NT2/D1 (cell line): ENCODE results near the gene TEX19.
A peak's percentile ranks its signal among the peaks of the same experiment; 100 is the strongest.

Experiments
- DNase-seq: peaks from one replicate; pipeline ENCODE4 v3.0.0-alpha.2; 2011; ENCODE audit warnings: low read depth, low spot score
- H3K27me3 ChIP-seq: 2 replicates; pipeline ENCODE4 v1.6.0; 2011; ENCODE audit warnings: mild to moderate bottlenecking; ENCODE audit not compliant: insufficient read length, insufficient read depth
- H3K36me3 ChIP-seq: 2 replicates; pipeline ENCODE4 v1.6.1; 2011; ENCODE audit warnings: mild to moderate bottlenecking, low read length, mixed read lengths; ENCODE audit not compliant: insufficient read depth, insufficient read length
- H3K4me1 ChIP-seq: 2 replicates; pipeline ENCODE4 v1.5.1; 2011; ENCODE audit not compliant: insufficient read depth, insufficient read length
- H3K4me3 ChIP-seq: 2 replicates; pipeline ENCODE4 v1.5.1; 2011; ENCODE audit warnings: low read depth; ENCODE audit not compliant: insufficient read length
- H3K9ac ChIP-seq: 2 replicates; pipeline ENCODE4 v1.6.0; 2011; ENCODE audit warnings: low read depth; ENCODE audit not compliant: insufficient read length
- H3K9me3 ChIP-seq: 2 replicates; pipeline ENCODE4 v1.5.1; 2011; ENCODE audit warnings: mild to moderate bottlenecking, low read length; ENCODE audit not compliant: insufficient read depth
- SUZ12 ChIP-seq: IDR thresholded peaks from 2 replicates; pipeline ENCODE4 v1.6.1; 2011; ENCODE audit not compliant: insufficient read length, insufficient read depth; ENCODE audit errors: extremely low read depth
- YY1 ChIP-seq: IDR thresholded peaks from 2 replicates; pipeline ENCODE4 v1.6.1; 2011; ENCODE audit not compliant: insufficient read length, insufficient read depth
- ZNF274 ChIP-seq: IDR thresholded peaks from 2 replicates; pipeline ENCODE4 v1.6.1; 2011; ENCODE audit warnings: mild to moderate bottlenecking, low read depth, low read length

Gene TEX19

GRCh38 chr17:82338858-82339633 is 20.0 kb upstream of the TEX19 start:
- Histone ChIP-seq H3K36me3 (no peaks in the 10 kb centered on the region), H3K27me3 (peaks cover 59% of the 10 kb centered on the region), H3K4me1 (peaks cover 19% of the 10 kb centered on the region), H3K4me3 (peak overlapping the region; percentile 17), H3K9me3 (peaks cover 11% of the 10 kb centered on the region; the same call in 1 of the 2 replicates), H3K9ac (peak overlapping the region; percentile 53)
- DNase-seq = no peak
- TF ChIP-seq YY1 (peak; percentile 19), SUZ12 (no peak)

- Histone ChIP-seq H3K4me3 (peak overlapping the region; percentile 17), H3K9ac (peak overlapping the region; percentile 22), H3K36me3 (no peaks in the 10 kb centered on the region), H3K27me3 (peaks cover 51% of the 10 kb centered on the region), H3K4me1 (peaks cover 18% of the 10 kb centered on the region), H3K9me3 (peaks cover 11% of the 10 kb centered on the region; the same call in 1 of the 2 replicates)
- no peak for DNase-seq
- TF ChIP-seq ZNF274 = no peak
- no peak for TF ChIP-seq SUZ12
- TF ChIP-seq YY1 = no peak
Observed at GRCh38 chr17:82339634-82340580, 19.1 kb upstream of the TEX19 start.

DNA sequence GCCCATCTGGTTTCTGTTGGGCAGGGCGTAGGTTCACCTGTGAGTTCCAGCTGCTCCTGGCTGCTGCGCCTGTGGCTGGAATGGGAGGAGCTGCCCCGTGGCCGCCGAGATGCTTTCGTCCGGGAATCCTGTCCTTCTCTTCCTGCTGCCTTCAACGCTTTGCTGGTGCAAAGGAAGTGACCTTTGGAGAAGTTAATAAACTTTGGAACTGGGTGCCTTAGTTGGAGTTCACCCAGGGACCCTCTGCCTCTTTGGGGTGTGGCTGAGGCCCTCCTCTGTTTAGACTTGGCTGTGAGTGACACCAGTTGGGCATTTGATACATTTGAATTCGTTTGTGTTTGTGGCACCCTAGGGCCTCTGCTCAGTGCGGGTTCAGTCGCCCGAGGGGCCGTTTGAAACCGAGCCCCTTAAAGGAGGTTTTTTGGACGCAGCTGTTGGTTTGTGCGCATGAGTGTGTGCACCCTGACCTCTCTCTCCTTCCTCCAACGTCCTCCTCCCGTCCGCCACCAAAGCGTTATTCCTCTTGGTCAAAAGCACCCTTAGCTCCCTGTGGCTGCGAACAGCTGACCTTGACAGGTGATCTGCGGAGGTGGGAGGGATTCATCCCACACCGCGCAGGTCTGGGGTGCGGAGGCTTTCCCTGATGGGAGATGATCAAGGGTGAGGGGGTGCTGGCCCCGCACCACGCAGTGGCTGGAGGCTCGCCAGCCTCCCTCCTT is 16.5 kb upstream of the TEX19 start:
- Histone ChIP-seq H3K4me3 (no peak overlapping the region), H3K9ac (no peak overlapping the region), H3K9me3 (peaks cover 11% of the 10 kb centered on the region; the same call in 1 of the 2 replicates), H3K4me1 (peaks cover 16% of the 10 kb centered on the region), H3K36me3 (no peaks in the 10 kb centered on the region), H3K27me3 (peaks cover 27% of the 10 kb centered on the region)
- no peak for TF ChIP-seq YY1
- no peak for DNase-seq

- Histone ChIP-seq H3K9me3 (peaks cover 11% of the 10 kb centered on the region; the same call in 1 of the 2 replicates), H3K27me3 (peaks cover 17% of the 10 kb centered on the region), H3K9ac (no peak overlapping the region), H3K4me3 (no peak overlapping the region), H3K36me3 (no peaks in the 10 kb centered on the region), H3K4me1 (peaks cover 15% of the 10 kb centered on the region)
- no peak for TF ChIP-seq ZNF274
- no peak for DNase-seq
Observed at GRCh38 chr17:82343560-82343959, 15.5 kb upstream of the TEX19 start.

GRCh38 chr17:82344175-82344907 is 14.7 kb upstream of the TEX19 start:
- Histone ChIP-seq H3K4me1 (peaks cover 13% of the 10 kb centered on the region), H3K27me3 (peaks cover 9% of the 10 kb centered on the region), H3K4me3 (no peak overlapping the region), H3K9me3 (peaks cover 11% of the 10 kb centered on the region; the same call in 1 of the 2 replicates), H3K9ac (no peak overlapping the region), H3K36me3 (no peaks in the 10 kb centered on the region)
- TF ChIP-seq YY1 = no peak
- TF ChIP-seq ZNF274 = no peak
- TF ChIP-seq SUZ12 = no peak
- no peak for DNase-seq

- no peak overlapping the region for H3K9ac ChIP-seq
- DNase-seq = no peak
Observed at GRCh38 chr17:82345151-82345976, 13.7 kb upstream of the TEX19 start.

More at GRCh38 chr17:82345151-82345976, 13.7 kb upstream of the TEX19 start:
- Histone ChIP-seq H3K4me3 (no peak overlapping the region), H3K9me3 (peaks cover 9% of the 10 kb centered on the region; the same call in 1 of the 2 replicates), H3K27me3 (peaks cover 6% of the 10 kb centered on the region), H3K36me3 (no peaks in the 10 kb centered on the region), H3K4me1 (peaks cover 13% of the 10 kb centered on the region)
- TF ChIP-seq SUZ12 (no peak), ZNF274 (no peak), YY1 (no peak)
